GM21619 (cell line): ENCODE data around the gene DNAJB6.

Experiments used
- ATAC-seq: cut with Tn5 transposase; IDR thresholded peaks from one replicate; pipeline ENCODE4 v1.9.1; 2021; ENCODE audit not compliant: unreplicated experiment

The DNAJB6 gene

GRCh38 chr7:157407512-157408257, 70.9 kb downstream of the DNAJB6 start:
- no peak for ATAC-seq

DNA sequence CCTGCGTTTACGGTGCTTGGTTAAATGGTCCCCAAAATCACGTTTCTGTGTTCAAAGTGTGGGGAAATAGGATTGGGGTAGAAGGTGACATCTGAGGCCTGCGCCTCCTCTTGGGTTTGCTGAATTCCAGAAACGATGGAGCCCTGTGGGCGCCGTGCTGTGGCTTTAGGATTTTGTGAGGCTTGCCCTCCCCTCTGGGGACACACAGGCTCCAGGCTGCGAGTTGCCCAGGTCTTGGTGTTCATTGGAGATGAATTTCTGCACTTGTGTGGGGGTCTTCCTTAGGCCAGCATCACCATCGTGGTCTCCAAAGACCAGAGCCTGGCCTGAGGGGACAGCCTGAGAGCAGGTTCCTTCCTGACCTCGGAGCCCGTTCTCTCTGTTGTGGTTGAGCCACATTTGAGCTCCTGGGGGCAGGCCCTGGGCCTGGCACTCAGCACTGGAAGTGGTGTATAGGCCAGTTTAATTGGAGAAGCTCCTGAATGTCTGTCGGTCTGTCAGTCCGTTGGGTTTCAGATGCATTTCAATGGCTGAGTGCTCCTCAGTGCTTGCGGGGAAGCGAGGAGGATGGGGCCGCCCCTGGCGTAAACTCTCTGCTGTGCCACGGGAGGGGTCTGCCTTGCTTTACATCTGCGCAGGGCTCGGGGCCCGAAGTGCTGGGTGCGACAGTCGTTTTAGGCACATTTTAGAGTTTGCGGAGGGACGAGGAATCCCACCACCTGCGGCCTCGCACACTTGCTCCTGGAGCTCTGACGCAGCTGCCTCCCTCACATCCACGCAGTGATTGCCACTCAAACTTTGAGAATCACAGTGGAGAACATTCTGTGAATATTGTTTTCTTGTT, 71.7 kb downstream of the DNAJB6 start:
- ATAC-seq, result no peak

DNA sequence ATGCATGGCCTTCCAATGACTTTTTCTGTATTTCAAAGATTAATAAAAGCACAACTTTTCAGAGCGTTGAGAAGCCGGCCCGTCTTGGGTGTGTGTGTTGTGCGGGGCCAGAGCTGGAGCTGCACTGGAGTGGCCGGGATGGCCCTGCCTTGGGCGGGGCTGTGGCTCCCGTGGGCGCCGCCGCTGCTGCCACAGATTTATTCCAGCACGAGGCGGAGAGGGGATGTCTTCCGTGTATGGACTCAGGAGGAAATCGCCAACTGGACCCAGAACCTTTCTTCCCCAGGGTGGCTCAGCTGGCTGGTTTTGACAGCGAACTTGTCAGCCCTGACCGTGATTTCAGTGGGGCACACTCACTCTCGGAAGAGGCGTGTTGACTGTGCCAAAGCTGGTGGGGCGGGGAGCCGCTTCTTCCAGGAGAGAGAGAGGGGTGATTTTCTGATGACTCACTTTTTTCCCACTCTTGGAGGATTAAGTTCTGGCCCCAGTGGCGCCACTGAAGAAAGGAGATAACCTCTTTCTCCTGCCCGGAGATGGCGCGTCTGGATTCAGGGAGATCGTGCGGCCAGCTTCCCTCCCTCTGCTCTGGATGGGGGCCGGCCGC, 72.4 kb downstream of the DNAJB6 start:
- no peak for ATAC-seq

DNA sequence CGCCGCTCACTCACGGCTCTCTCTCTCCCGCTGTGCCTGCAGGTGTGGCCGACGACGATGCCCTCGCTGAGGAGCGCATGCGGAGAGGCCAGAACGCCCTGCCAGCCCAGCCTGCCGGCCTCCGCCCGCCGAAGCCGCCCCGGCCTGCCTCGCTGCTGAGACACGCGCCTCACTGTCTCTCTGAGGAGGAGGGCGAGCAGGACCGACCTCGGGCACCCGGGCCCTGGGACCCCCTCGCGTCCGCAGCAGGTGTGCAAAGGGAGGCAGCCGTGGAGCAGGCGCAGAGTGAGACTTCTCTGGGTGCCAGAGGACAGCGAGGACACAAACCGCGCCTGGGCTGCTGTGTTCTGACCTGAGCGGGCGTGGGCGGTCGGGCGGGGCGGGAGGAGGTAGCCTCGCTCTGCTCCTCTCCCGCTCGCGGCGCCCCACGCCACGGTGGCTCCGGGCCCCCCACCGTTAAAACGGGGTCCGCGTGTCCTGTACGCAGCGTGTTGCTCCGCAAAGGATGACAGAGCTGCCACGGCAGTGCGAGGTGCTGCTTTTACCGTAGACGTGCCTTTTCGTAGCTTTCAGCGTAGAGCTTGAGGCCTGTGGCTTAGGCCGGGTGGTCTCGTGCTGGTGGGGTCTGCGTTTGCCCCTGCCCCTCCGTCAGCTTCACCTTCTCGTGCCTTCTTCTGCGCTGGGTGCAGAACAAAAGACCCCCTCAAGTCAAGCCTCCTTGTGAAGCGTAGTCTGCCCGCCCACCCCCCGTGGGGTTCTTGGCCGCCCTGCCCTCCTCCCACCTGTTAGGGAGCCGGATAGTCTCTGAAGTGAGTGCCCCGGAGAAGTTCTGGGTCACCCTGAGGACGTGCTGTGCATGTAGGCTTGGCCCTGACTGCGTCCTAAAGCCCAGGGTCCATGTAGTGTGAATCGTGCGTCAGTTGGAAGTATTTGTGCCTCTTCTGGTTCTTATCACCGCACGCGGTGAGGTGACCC, 73.2 kb downstream of the DNAJB6 start:
- ATAC-seq, result no peak

DNA sequence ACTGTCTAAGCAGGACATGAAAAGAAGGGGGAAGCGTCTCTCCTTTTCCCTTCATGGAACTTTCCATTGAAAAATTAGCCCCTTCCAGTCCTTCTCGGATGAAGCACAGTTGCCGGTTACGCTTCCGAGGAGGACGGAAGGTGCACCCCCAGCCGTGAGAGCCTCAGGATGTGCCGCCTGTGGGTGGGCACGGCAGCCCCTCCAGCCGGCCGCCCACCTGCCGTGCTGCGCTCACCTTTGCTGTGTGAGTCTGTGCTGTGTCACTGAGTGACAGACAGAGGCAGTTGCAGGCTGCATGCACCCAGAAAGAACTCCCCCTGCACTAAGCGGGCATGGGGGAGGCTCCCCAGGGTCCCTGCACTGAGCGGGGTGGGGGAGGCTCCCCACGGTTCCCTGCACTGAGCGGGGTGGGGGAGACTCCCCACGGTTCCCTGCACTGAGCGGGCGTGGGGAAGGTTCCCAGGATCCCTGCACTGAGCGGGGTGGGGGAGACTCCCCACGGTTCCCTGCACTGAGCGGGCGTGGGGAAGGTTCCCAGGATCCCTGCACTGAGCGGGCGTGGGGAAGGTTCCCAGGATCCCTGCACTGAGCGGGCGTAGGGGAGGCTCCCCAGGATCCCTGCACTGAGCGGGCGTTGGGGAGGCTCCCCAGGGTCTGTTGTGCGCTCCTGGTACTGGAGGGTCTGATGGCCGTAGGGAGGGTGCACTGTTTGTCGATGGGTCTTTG, 74.2 kb downstream of the DNAJB6 start:
- ATAC-seq, result no peak

DNA sequence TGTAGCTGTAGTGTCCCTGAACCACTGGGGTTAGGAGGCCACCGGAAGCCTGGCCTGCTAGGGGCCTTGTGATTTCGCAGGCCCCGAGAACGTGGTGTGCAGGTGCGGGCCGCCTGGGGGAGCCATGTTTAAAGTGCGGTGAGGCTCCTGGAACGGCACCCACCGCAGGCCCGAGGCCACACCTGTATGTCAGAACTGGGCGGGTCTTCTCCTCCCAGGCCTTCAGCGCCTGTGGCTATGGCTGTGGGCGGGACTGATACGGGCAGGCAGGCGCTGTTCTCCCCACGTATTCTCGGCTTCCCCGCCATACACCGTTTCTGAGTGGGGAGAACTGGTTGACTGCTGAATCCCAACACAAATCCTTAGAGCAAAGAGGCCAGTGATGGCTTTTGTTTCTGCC, 74.8 kb downstream of the DNAJB6 start:
- no peak for ATAC-seq

DNA sequence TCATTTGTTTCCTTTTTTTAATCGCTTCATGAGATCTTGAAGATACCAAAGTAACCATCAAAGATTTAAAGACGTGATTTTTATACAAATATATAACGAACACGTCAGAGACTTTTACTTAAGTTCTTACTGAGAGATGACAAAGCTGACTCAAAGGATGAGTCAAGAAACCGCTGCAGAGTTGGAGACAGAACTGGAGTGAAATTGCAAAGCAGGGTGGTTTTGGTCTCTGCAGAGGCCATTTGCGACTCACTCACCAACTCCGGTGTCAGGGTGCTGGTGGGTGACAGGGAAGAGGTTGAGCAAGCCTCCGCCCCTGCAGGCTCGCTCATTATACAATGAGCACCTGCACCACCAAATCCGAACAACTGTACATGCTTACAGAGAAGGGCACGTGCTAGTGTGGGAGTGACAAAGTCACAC, 75.2 kb downstream of the DNAJB6 start:
- no peak for ATAC-seq

DNA sequence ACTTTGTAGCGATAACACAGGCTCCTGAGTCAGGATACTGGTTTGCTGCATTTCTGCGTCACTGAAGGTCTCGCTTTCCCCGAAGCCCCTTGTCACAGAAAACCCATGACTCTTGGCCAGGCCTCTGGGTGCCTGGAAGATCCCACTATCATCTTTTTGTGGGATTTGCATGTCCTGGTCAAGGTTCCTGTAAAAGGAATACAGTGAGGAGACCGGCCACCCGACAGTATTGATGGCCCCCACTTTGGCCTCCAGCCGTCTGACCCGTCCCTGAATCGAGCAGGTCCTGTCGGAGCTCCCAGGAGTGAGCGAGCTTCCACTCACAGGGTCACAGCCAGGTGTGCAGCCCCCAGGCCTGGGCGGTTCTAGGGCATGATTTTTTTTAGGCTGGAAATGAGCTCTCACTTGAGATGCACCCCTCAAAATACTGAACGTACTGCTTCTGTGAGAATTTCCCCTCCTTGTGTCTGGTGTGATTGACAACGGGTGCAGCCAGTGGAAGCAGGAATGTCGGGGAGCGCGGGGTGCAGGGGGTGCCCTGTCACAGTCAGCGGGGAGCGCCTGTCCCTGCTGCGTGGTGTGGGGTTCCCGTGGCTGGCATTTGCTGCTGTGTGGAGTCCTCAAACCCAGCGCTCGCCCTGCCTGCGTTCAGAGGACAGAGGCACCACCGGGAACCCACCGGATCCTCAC, 75.8 kb downstream of the DNAJB6 start:
- ATAC-seq, result no peak

DNA sequence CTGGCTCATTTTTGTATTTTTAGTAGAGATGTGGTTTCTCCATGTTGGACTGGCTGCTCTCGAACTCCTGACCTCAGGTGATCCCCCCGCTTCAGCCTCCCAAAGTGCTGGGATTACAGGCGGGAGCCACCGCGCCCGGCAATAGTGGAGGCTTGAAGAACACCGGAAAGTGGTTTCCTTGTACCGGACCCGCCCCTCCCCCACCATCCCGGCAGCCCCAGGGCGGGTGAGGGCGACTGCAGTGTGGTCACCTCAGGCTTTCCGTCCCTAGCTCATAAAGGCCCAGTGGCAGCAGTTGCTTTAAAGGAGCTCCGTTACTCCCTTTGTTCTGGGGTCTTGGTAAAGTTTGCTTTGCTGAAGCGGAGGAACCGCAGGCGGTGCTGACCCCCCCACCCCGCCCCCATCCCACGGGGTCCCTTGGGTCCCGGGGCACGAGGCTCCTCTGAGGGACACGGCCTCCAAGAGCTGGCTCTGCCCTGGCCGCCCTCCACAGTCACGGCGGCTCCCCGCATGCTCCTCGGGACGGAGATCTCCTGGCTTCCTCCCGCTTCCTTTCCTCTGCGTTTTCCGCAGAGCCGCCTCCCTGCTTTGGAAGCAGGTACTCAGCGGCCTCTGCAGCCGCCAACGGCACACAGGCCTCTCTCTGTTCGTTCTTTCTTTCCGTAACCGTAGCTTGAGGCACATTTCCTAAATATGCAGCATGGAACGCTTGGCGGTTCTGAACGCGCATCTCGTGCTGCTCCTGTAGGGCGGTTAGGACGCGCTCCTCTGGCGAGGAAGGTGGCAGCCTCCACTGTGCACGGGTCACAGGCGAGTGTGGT, 77.3 kb downstream of the DNAJB6 start:
- no peak for ATAC-seq

DNA sequence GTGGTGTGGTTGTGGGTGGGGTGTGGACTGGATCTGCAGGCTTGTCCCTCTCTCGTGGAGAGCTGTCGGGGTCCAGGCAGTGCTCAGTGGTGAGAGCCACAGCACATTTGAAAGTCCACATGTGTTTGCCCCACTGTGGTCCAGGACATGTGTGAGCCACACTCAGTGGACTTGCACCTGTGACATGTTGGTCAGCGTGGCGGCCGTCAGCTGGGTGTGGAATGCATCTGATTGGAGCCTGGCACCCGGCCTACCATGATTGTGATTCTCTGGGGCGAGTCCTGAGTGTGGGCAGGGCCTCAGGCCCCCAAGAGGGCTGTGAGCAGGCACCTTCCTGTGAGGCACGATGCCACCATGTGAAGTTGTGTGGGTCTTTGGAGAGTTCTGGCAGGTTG, 77.9 kb downstream of the DNAJB6 start:
- no peak for ATAC-seq

DNA sequence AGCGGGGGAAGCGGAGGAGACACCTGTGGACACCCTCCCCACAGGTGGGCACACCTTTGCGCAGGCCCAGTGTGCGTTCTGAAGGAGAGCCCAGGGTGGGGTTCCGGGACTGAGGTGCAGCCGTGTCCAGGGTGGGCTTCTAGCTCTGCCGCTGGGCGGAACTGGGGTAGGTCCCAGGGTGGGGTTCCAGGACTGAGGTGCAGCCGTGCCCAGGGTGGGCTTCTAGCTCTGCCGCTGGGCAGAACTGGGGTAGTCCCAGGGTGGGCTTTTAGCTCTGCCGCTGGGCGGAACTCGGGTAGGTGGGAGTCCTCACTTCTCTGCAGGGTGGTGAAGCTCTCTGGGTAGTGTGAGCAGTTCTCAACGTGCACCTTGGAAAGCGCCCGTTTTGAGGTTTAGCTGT, 78.7 kb downstream of the DNAJB6 start:
- ATAC-seq, result no peak

- no peak for ATAC-seq
These were observed 79.2 kb downstream of the DNAJB6 start for GRCh38 chr7:157416011-157416410.

GRCh38 chr7:157418204-157419034, 81.6 kb downstream of the DNAJB6 start:
- no peak for ATAC-seq

GRCh38 chr7:157419035-157419293, 82.2 kb downstream of the DNAJB6 start:
- no peak for ATAC-seq

DNA sequence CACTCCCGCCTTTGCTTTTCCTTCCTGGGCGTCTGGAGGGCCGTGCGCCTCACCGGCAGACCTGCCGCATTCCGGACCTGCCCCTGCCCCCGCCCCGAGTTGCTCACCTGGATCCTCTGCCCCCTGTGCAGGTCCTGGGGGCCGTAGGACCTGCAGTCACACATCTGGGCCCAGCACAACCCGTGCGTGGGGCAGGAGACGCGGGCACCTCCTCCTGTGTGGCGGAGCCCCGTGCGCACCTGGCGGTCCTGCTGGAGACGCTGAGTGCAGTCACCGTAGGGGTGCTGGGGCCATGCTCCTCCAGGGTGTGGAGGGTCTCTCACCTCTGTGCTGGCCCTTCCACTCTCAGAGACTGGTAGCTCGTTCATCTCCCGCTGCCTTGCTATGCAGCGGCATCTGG, 85.5 kb downstream of the DNAJB6 start:
- ATAC-seq, result no peak

GRCh38 chr7:157423348-157423747, 86.5 kb downstream of the DNAJB6 start:
- no peak for ATAC-seq

DNA sequence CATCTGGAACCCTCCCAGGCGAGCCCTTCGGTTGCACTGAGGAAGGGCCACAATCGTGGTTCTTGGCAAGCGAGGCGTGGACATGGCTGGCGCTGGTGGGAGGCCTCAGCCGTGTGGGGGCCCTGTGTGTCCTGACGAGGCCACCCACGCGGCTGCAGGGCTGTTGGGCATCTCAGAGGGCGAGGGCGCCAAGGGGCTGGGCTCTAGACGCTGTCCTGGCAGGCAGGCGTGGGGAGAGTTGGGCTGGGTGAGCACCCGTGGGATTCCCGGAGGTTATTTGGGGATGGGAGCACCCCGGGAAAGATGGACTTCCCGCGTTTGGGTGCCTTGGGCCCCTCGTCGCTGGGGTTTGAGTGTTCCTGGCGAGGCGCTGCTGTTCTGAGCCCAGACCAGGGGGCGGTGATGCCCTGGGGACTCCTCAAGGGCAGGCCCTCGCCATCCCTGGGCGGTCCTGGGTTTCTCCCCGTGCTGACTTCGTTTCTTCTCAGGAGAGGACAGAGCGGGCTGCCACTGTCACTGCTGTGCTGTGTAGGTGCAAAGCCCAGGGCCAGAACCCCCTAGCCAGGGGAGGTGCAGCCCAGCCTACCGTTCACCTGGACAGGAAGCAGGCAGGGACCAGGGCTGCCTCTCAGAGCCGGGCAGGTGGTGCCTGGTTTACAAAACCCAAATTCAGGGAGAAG, 87.2 kb downstream of the DNAJB6 start:
- ATAC-seq, result no peak
